ENCODE measurements around the gene HS6ST2. TPM values are rescaled to one million over a fixed set of nuclear protein-coding genes. Genes with fewer than 3 reads are reported as not detected.

The HS6ST2 gene
- total RNA-seq, 1 experiment from 2014 or later: 0.26 TPM

- no peak for DNase-seq (ENCODE audit: low read depth, low spot score)
- POLR2A ChIA-PET: no interaction called here
- in situ Hi-C loops (cut with HindIII; ENCODE audit: low pct_unique_long_range_greater_than_20kb, low sequenced_read_pairs) (no loop called here), intact Hi-C loops (cut with micrococcal nuclease; ENCODE audit: unreplicated experiment) (loop anchor here (10.0 kb wide), 1 partner anchor 529 kb away; no protein-coding TSS in a partner anchor)
- ATAC-seq: no peak
- Histone ChIP-seq H3K36me3 (ENCODE audit: control insufficient read depth, insufficient read depth, low read length) (no peaks in the 10 kb centered on the region), H3K27ac (ENCODE audit: low read length) (no peak overlapping the region), H3K4me3 (ENCODE audit: low read depth in 2 of 2, low read length in 2 of 2) (no peak overlapping the region), H3K27me3 (ENCODE audit: control insufficient read depth, insufficient read depth, low read length) (peaks cover 18% of the 10 kb centered on the region), H3K9me3 (ENCODE audit: control insufficient read depth, insufficient read depth, low read depth, low read length) (no peaks in the 10 kb centered on the region), H3K4me1 (ENCODE audit: control insufficient read depth, insufficient read depth, low read length) (no peaks in the 10 kb centered on the region)
- no TSS peak for BruUV-seq (replicated peaks)
- CTCF ChIA-PET: no interaction called here
- no peak for TF ChIP-seq POLR2AphosphoS5 (IDR thresholded peaks at IDR 0.05; ENCODE audit: low read depth, low read length)
- TF ChIP-seq, protein P1, sequence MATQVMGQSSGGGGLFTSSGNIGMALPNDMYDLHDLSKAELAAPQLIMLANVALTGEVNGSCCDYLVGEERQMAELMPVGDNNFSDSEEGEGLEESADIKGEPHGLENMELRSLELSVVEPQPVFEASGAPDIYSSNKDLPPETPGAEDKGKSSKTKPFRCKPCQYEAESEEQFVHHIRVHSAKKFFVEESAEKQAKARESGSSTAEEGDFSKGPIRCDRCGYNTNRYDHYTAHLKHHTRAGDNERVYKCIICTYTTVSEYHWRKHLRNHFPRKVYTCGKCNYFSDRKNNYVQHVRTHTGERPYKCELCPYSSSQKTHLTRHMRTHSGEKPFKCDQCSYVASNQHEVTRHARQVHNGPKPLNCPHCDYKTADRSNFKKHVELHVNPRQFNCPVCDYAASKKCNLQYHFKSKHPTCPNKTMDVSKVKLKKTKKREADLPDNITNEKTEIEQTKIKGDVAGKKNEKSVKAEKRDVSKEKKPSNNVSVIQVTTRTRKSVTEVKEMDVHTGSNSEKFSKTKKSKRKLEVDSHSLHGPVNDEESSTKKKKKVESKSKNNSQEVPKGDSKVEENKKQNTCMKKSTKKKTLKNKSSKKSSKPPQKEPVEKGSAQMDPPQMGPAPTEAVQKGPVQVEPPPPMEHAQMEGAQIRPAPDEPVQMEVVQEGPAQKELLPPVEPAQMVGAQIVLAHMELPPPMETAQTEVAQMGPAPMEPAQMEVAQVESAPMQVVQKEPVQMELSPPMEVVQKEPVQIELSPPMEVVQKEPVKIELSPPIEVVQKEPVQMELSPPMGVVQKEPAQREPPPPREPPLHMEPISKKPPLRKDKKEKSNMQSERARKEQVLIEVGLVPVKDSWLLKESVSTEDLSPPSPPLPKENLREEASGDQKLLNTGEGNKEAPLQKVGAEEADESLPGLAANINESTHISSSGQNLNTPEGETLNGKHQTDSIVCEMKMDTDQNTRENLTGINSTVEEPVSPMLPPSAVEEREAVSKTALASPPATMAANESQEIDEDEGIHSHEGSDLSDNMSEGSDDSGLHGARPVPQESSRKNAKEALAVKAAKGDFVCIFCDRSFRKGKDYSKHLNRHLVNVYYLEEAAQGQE (IDR thresholded peaks at IDR 0.05; ENCODE audit: insufficient read depth in 1 of 2, low read depth in 2 of 2, low read length in 1 of 2): no peak
Observed at GRCh38 chrX:132623942-132624341, 334.5 kb downstream of the HS6ST2 start.

- Histone ChIP-seq H3K27me3 (ENCODE audit: control insufficient read depth, insufficient read depth, low read length) (peaks cover 15% of the 10 kb centered on the region), H3K4me3 (ENCODE audit: low read depth in 2 of 2, low read length in 2 of 2) (no peak overlapping the region), H3K36me3 (ENCODE audit: control insufficient read depth, insufficient read depth, low read length) (no peaks in the 10 kb centered on the region), H3K9me3 (ENCODE audit: control insufficient read depth, insufficient read depth, low read depth, low read length) (no peaks in the 10 kb centered on the region), H3K27ac (ENCODE audit: low read length) (no peak overlapping the region), H3K4me1 (ENCODE audit: control insufficient read depth, insufficient read depth, low read length) (no peaks in the 10 kb centered on the region)
- ATAC-seq (no peak), DNase-seq (ENCODE audit: low read depth, low spot score) (no peak)
- ChIA-PET POLR2A (no interaction called here), CTCF (no interaction called here)
- in situ Hi-C loops (cut with HindIII; ENCODE audit: low pct_unique_long_range_greater_than_20kb, low sequenced_read_pairs) (no loop called here), intact Hi-C loops (cut with micrococcal nuclease; ENCODE audit: unreplicated experiment) (loop anchor here (10.0 kb wide), 1 partner anchor 528 kb away; no protein-coding TSS in a partner anchor)
- no TSS peak for BruUV-seq (replicated peaks)
- no peak for TF ChIP-seq TCF7L2 (IDR thresholded peaks at IDR 0.05; ENCODE audit: low read depth, low read length)
- no peak for TF ChIP-seq POLR2AphosphoS5 (IDR thresholded peaks at IDR 0.05; ENCODE audit: low read depth, low read length)
- TF ChIP-seq, protein P1 (IDR thresholded peaks at IDR 0.05; ENCODE audit: insufficient read depth in 1 of 2, low read depth in 2 of 2, low read length in 1 of 2): no peak
- no peak for TF ChIP-seq SIN3A (IDR thresholded peaks at IDR 0.05; ENCODE audit: borderline replicate concordance, insufficient read depth, low read depth, low read length)
- TF ChIP-seq, protein P2, sequence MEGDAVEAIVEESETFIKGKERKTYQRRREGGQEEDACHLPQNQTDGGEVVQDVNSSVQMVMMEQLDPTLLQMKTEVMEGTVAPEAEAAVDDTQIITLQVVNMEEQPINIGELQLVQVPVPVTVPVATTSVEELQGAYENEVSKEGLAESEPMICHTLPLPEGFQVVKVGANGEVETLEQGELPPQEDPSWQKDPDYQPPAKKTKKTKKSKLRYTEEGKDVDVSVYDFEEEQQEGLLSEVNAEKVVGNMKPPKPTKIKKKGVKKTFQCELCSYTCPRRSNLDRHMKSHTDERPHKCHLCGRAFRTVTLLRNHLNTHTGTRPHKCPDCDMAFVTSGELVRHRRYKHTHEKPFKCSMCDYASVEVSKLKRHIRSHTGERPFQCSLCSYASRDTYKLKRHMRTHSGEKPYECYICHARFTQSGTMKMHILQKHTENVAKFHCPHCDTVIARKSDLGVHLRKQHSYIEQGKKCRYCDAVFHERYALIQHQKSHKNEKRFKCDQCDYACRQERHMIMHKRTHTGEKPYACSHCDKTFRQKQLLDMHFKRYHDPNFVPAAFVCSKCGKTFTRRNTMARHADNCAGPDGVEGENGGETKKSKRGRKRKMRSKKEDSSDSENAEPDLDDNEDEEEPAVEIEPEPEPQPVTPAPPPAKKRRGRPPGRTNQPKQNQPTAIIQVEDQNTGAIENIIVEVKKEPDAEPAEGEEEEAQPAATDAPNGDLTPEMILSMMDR (IDR thresholded peaks at IDR 0.05): no peak
Observed at GRCh38 chrX:132623300-132623699, 335.1 kb downstream of the HS6ST2 start.
